Thymus (tissue), 11 donors: ENCODE results near the gene NRG2. TPM values are rescaled to one million over a fixed set of nuclear protein-coding genes. Genes with fewer than 3 reads are reported as not detected.

Experiments
- DNase-seq, 9 donors: peaks; one replicate each; pipeline ENCODE4 v3.0.0-alpha.2; 2013; ENCODE audit warnings: low spot score in 9 of 9, low read depth in 6 of 9, missing footprints in 1 of 9
- H3K27ac ChIP-seq, 2 donors: one replicate each; pipeline ENCODE4 v1.5.1; 2013; ENCODE audit warnings: control low read depth in 1 of 2, low read depth in 1 of 2, low read length in 1 of 2, mild to moderate bottlenecking in 1 of 2, moderate library complexity in 1 of 2
- H3K27me3 ChIP-seq, 2 donors: one replicate each; pipeline ENCODE4 v1.5.1; 2013; ENCODE audit warnings: low read length in 1 of 2; ENCODE audit not compliant: control insufficient read depth in 2 of 2, insufficient read depth in 1 of 2
- H3K36me3 ChIP-seq, 2 donors: one replicate each; pipeline ENCODE4 v1.5.1; 2013; ENCODE audit warnings: low read length in 1 of 2, mild to moderate bottlenecking in 1 of 2, moderate library complexity in 1 of 2; ENCODE audit not compliant: control insufficient read depth in 2 of 2, insufficient read depth in 2 of 2
- H3K4me1 ChIP-seq, 2 donors: one replicate each; pipeline ENCODE4 v1.5.1; 2013; ENCODE audit warnings: low read length in 2 of 2; ENCODE audit not compliant: control insufficient read depth in 2 of 2, insufficient read depth in 2 of 2
- H3K4me3 ChIP-seq, 2 donors: one replicate each; pipeline ENCODE4 v1.5.1; 2013; ENCODE audit warnings: low read length in 2 of 2, control low read depth in 1 of 2, mild to moderate bottlenecking in 1 of 2
- H3K9me3 ChIP-seq, 2 donors: one replicate each; pipeline ENCODE4 v1.5.1; 2013; ENCODE audit warnings: low read length in 1 of 2, mild to moderate bottlenecking in 1 of 2; ENCODE audit not compliant: control insufficient read depth in 2 of 2, insufficient read depth in 1 of 2
- WGBS: extraction: QIAGEN DNeasy Blood & Tissue Kit; methylation state at CpG from one replicate; pipeline ENCODE4 v1.1.7; 2013; 5-methylcytosine and 5-hydroxymethylcytosine counted together
- polyA plus RNA-seq: library from polyadenylated mRNA; stranded (reverse); fragments of 200-250 nt; gene quantifications from one replicate; pipeline ENCODE4 v1.2.3, GENCODE V29; 2013
- total RNA-seq: library from RNA; stranded (reverse); fragments of 120-200 nt; gene quantifications from one replicate; pipeline ENCODE4 v1.2.4, GENCODE V29; 2013
- donor health status: healthy.

NRG2 gene
- total and polyA plus RNA-seq, 2 donors, result 0.38 to 0.96 TPM

- H3K36me3 ChIP-seq, result no peaks in the 10 kb centered on the region
- 89% methylated on average over 7 of the region's 7 CpGs for WGBS
These were observed 24.6 kb downstream of the NRG2 start for GRCh38 chr5:140018517-140018916.

DNA sequence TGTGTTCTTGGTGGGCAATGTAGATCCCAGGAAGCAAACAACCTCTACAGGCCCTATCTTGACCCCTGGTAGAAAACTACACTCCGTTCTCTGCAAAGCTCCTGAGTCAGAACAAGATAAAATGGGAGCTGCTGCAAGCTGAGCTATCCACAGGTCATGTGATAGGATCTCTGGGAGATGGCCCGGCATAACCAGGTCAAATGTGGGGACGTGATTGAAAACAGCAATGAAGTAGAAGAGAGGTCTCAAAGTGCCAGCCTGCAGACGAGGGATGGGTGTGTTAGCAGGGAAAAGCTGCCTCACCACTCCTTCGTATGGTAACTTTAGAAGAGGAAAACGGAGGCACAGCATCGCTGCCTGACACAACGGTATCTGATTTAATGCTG, 25.0 kb downstream of the NRG2 start:
- Histone ChIP-seq H3K4me3 (no peak overlapping the region), H3K4me1 (no peaks in the 10 kb centered on the region), H3K9me3 (no peaks in the 10 kb centered on the region), H3K36me3 (no peaks in the 10 kb centered on the region), H3K27ac (no peak overlapping the region), H3K27me3 (peaks cover 3 to 21% of the 10 kb centered on the region in 2 donors)
- DNase-seq, result no peak
- 89% methylated on average over 8 of the region's 8 CpGs for WGBS

More at GRCh38 chr5:140018517-140018916, 24.6 kb downstream of the NRG2 start:
- H3K27ac ChIP-seq, result no peak overlapping the region
- no peak for DNase-seq
- H3K4me3 ChIP-seq, result no peak overlapping the region
- peaks cover 3 to 21% of the 10 kb centered on the region in 2 donors for H3K27me3 ChIP-seq
- no peaks in the 10 kb centered on the region for H3K4me1 ChIP-seq
- no peaks in the 10 kb centered on the region for H3K9me3 ChIP-seq

DNA sequence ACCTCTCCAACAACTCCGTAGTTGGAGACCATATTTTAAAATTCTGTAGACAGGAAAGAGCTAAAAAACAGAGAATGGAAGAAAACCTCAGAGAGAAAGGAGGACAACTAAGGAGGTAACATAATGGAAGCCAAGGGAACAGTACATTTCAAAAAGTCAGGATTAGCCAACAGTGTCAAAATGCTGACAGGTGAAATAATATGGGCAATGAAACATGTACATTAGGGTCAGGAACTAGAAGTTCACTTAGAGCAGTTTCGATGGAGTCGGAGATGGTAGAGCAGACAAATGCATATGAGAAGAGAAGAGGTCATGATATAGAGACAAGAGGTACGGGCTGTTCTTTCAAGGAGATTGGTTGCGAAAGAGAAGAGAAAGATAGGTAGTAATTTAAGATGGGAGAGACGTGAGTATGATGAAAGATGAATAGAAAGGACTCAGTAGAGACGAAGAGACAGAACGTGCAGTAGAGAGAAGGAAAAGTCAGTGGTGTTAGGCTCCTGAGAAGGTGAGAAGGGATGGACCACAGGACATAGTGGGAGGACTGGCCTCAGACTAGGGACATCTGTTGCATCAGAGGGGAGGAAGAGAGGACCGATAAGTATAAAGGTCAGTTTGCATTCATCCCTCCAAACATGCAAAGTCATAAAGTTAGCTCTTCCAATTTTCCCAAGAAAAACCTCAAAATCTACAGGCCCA, 25.6 kb downstream of the NRG2 start:
- no peak overlapping the region for H3K27ac ChIP-seq
- peaks cover 3 to 21% of the 10 kb centered on the region in 2 donors for H3K27me3 ChIP-seq
- H3K36me3 ChIP-seq, result no peaks in the 10 kb centered on the region
- WGBS, result 94% methylated on average over 9 of the region's 9 CpGs
- H3K9me3 ChIP-seq, result no peaks in the 10 kb centered on the region
- DNase-seq, result no peak
- no peak overlapping the region for H3K4me3 ChIP-seq
- H3K4me1 ChIP-seq, result no peaks in the 10 kb centered on the region

DNA sequence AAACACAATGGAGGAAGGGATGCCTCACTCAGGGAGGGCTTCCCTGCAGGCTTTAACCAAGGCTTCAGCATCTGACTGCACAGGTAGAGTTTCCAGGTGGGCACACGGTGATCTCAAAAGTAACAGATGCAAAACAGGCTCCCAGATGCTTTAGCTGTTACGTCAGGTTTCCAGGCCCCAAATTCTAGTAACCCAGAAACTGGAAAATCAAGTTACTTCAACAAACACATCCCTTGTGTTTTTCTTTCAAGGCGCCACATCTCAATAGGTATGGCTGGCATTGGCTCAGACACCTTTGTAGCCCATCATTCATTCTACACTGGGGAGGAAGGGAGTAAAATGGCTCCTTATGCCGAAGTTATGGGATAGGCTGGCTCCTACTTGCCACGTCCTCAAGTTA, 27.4 kb downstream of the NRG2 start:
- H3K4me1 ChIP-seq, result no peaks in the 10 kb centered on the region
- no peak for DNase-seq
- no peaks in the 10 kb centered on the region for H3K36me3 ChIP-seq
- H3K4me3 ChIP-seq, result no peak overlapping the region
- WGBS, result 92% methylated on average over 5 of the region's 5 CpGs
- H3K9me3 ChIP-seq, result no peaks in the 10 kb centered on the region
- H3K27ac ChIP-seq, result no peak overlapping the region
- H3K27me3 ChIP-seq, result peaks cover 3 to 21% of the 10 kb centered on the region in 2 donors

DNA sequence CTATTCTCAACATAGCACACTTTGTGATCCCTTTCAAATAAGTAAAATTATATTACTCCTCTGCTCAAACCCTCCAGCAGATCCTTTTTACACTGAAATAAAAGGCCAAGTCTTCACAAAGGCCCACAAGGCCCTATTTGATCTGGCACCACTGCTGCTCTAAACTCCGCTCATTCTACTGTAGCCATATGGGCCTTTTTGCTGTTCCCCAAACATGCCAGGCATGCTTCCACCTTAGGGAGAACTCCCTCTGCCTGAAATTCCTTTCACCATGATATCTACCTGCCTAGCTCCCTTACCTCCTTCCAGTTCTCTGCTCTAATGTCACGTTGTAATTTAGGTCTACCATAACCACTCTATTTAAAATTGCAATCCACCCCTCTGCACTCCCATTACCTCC, 28.3 kb downstream of the NRG2 start:
- WGBS, result 98% methylated on average over 2 of the region's 2 CpGs
- no peak for DNase-seq
- peaks cover 3 to 17% of the 10 kb centered on the region in 2 donors for H3K27me3 ChIP-seq
- H3K9me3 ChIP-seq, result no peaks in the 10 kb centered on the region
- H3K4me1 ChIP-seq, result no peaks in the 10 kb centered on the region
- H3K36me3 ChIP-seq, result no peaks in the 10 kb centered on the region
- H3K27ac ChIP-seq, result no peak overlapping the region
- no peak overlapping the region for H3K4me3 ChIP-seq

- DNase-seq, result no peak
- Histone ChIP-seq H3K4me3 (no peak overlapping the region), H3K27me3 (peaks cover 0 to 9% of the 10 kb centered on the region in 2 donors), H3K36me3 (no peaks in the 10 kb centered on the region), H3K4me1 (no peaks in the 10 kb centered on the region), H3K9me3 (no peaks in the 10 kb centered on the region), H3K27ac (no peak overlapping the region)
- 87% methylated on average over 1 of the region's 1 CpG for WGBS
These were observed 29.6 kb downstream of the NRG2 start for GRCh38 chr5:140013536-140013935.

GRCh38 chr5:140012443-140012842, 30.7 kb downstream of the NRG2 start:
- Histone ChIP-seq H3K4me3 (no peak overlapping the region), H3K36me3 (no peaks in the 10 kb centered on the region), H3K27ac (no peak overlapping the region), H3K4me1 (no peaks in the 10 kb centered on the region), H3K9me3 (no peaks in the 10 kb centered on the region), H3K27me3 (peaks cover 0 to 9% of the 10 kb centered on the region in 2 donors)
- 86% methylated on average over 1 of the region's 1 CpG for WGBS
- DNase-seq, result no peak

- Histone ChIP-seq H3K9me3 (no peaks in the 10 kb centered on the region), H3K4me3 (no peak overlapping the region), H3K27me3 (peaks cover 0 to 10% of the 10 kb centered on the region in 2 donors), H3K27ac (no peak overlapping the region), H3K36me3 (no peaks in the 10 kb centered on the region), H3K4me1 (no peaks in the 10 kb centered on the region)
- WGBS, result 88% methylated on average over 3 of the region's 3 CpGs
- DNase-seq, result no peak
These were observed 31.7 kb downstream of the NRG2 start for GRCh38 chr5:140011297-140011802.

DNA sequence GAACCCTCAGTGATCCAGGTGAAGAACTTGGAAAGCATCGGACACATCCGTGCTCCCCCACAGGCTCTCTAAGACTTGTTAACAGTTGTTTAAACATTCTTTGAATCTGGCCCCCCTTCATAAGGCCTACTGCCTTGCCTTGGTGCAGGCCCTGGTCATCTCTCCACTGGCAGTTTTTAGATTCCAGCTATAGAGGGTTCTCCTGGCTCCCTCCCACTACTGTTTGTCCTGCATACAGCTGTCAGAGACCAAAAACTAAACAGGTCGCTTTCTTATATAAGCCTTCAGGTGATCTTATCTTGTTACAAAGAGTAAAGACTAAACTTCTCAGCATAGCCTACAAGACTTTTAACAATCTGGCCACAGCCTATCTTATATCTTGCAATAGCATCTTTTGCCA, 32.3 kb downstream of the NRG2 start:
- Histone ChIP-seq H3K36me3 (no peaks in the 10 kb centered on the region), H3K4me3 (no peak overlapping the region), H3K9me3 (no peaks in the 10 kb centered on the region), H3K27ac (no peak overlapping the region), H3K27me3 (peaks cover 0 to 10% of the 10 kb centered on the region in 2 donors), H3K4me1 (no peaks in the 10 kb centered on the region)
- DNase-seq, result no peak
- WGBS, result 95% methylated on average over 3 of the region's 3 CpGs
